HCT116 (cell line): ENCODE measurements around the gene SSRP1. TPM values are rescaled to one million over a fixed set of nuclear protein-coding genes. Genes with fewer than 3 reads are reported as not detected.

Source experiments
- ATAC-seq: fragments of 200-7000 bp; cut with Tn5 transposase; 2 replicates; pipeline ENCODE4 v1.9.1; 2020; ENCODE audit warnings: mild to moderate bottlenecking, moderate library complexity
- BruUV-seq: library from RNA; stranded (reverse); fragments of 400-500 nt; replicated peaks from 2 replicates; lab custom pipeline; 2021; lab: Mats Ljungman, UMichigan
- CTCF ChIA-PET: fragments of 300-600 bp; sonication (Branson Sonifier 250); formaldehyde crosslinking; loops from one replicate; lab custom pipeline; 2021; ENCODE audit warnings: antibody characterized with exemption; lab: Charles Lee
- POLR2A ChIA-PET: fragments of 300-600, 350-600 bp; sonication (Branson Sonifier 250); formaldehyde crosslinking; loops from one replicate; lab custom pipeline; 2021; ENCODE audit warnings: antibody characterized with exemption; lab: Charles Lee
- RAD21 ChIA-PET, 2 experiments: fragments of 300-600 bp; sonication (Branson Sonifier 250); formaldehyde crosslinking; loops; one replicate each; lab custom pipeline; 2023; ENCODE audit warnings: low total read pairs in 2 of 2; ENCODE audit not compliant: uncharacterized antibody in 2 of 2, unreplicated experiment in 2 of 2, low non-redundant PET in 1 of 2; lab: Charles Lee
- DNase-seq: peaks from one replicate; pipeline ENCODE4 v3.0.0-alpha.2; 2010; ENCODE audit warnings: low read depth, low spot score
- H2AFZ ChIP-seq: fragments of 200-600 bp; shearing (Covaris generic), sonication (generic); 2 replicates; pipeline ENCODE4 v1.6.1; 2017; ENCODE audit warnings: low read depth, mixed run types, mixed read lengths, antibody characterized with exemption, low read length; ENCODE audit not compliant: poor library complexity, severe bottlenecking
- H3K27ac ChIP-seq: 2 replicates; pipeline ENCODE4 v1.5.1; 2012; ENCODE audit warnings: low read depth, low read length
- H3K27me3 ChIP-seq: fragments of 200-600 bp; sonication (generic); 2 replicates; pipeline ENCODE4 v1.6.1; 2016; ENCODE audit warnings: mixed run types, low read length, mixed read lengths; ENCODE audit not compliant: insufficient read depth
- H3K36me3 ChIP-seq, 2 experiments: fragments of 200-500 bp in 1 of 2; fragments of 200-600 bp in 1 of 2; sonication (Bioruptor generic) in 1 of 2; sonication (generic) in 1 of 2; 2 replicates each; pipeline versions ENCODE4 v1.5.1 to v1.6.1; 2014 to 2016; ENCODE audit warnings: low read length in 2 of 2, inconsistent platforms in 1 of 2, mixed read lengths in 1 of 2, mixed run types in 1 of 2; ENCODE audit not compliant: insufficient read depth in 2 of 2, control insufficient read depth in 1 of 2
- H3K4me1 ChIP-seq, 2 experiments: fragments of 200-600 bp in 1 of 2; sonication (generic) in 1 of 2; 2 replicates each; pipeline versions ENCODE4 v1.5.1 to v1.6.1; 2012 to 2017; ENCODE audit warnings: low read length in 2 of 2, inconsistent platforms in 1 of 2, mild to moderate bottlenecking in 1 of 2, mixed read lengths in 1 of 2, mixed run types in 1 of 2, moderate library complexity in 1 of 2; ENCODE audit not compliant: insufficient read depth in 2 of 2, control insufficient read depth in 1 of 2
- H3K4me2 ChIP-seq: fragments of 200-600 bp; sonication (generic); 2 replicates; pipeline ENCODE4 v1.6.1; 2017; ENCODE audit warnings: mixed run types, low read length, mixed read lengths
- H3K4me3 ChIP-seq, 2 experiments: fragments of 200-600 bp in 1 of 2; sonication (generic) in 1 of 2; replicated peaks in 1 of 2; 2 replicates each; pipeline ENCODE4 v1.5.1; 2011 to 2016; ENCODE audit warnings: low read length in 2 of 2, control low read depth in 1 of 2, low read depth in 1 of 2, mild to moderate bottlenecking in 1 of 2, mixed read lengths in 1 of 2, mixed run types in 1 of 2
- H3K79me2 ChIP-seq: fragments of 200-600 bp; sonication (generic); 2 replicates; pipeline ENCODE4 v1.6.1; 2017; ENCODE audit warnings: mild to moderate bottlenecking, mixed run types, low read length, moderate library complexity, mixed read lengths; ENCODE audit not compliant: insufficient read depth
- H3K9ac ChIP-seq: fragments of 200-600 bp; sonication (generic); 2 replicates; pipeline ENCODE4 v1.6.1; 2016; ENCODE audit warnings: low read length, mixed read lengths
- H3K9me2 ChIP-seq: fragments of 200-600 bp; sonication (generic), shearing (Covaris generic); 2 replicates; pipeline ENCODE4 v1.6.1; 2017; ENCODE audit warnings: mixed run types, mild to moderate bottlenecking, moderate library complexity; ENCODE audit not compliant: insufficient read depth
- H3K9me3 ChIP-seq, 2 experiments: fragments of 200-500 bp in 1 of 2; fragments of 200-600 bp in 1 of 2; sonication (Bioruptor generic) in 1 of 2; sonication (generic) in 1 of 2; 2 replicates each; pipeline ENCODE4 v1.6.1; 2014 to 2017; ENCODE audit warnings: low read length in 2 of 2, mixed read lengths in 2 of 2, inconsistent platforms in 1 of 2, low read depth in 1 of 2, mild to moderate bottlenecking in 1 of 2, mixed run types in 1 of 2, moderate library complexity in 1 of 2; ENCODE audit not compliant: control insufficient read depth in 1 of 2, insufficient read depth in 1 of 2
- H4K20me1 ChIP-seq: fragments of 200-600 bp; sonication (generic), shearing (Covaris generic); 2 replicates; pipeline ENCODE4 v1.6.1; 2017; ENCODE audit warnings: mixed run types, mild to moderate bottlenecking, moderate library complexity; ENCODE audit not compliant: insufficient read depth
- CBX3 ChIP-seq: IDR thresholded peaks from 2 replicates; pipeline ENCODE4 v1.6.1; 2012; ENCODE audit warnings: low read depth
- CEBPB ChIP-seq: IDR thresholded peaks from 2 replicates; pipeline ENCODE4 v1.6.1; 2012; ENCODE audit warnings: low read depth
- FOSL1 ChIP-seq: IDR thresholded peaks from 2 replicates; pipeline ENCODE4 v1.6.1; 2012; ENCODE audit warnings: low read depth
- RAD21 ChIP-seq: IDR thresholded peaks from 2 replicates; pipeline ENCODE4 v1.6.1; 2012; ENCODE audit warnings: low read depth, mild to moderate bottlenecking
- REST ChIP-seq: IDR thresholded peaks from 2 replicates; pipeline ENCODE4 v1.6.1; 2012; ENCODE audit warnings: low read depth
- SIN3A ChIP-seq: IDR thresholded peaks from 2 replicates; pipeline ENCODE4 v1.6.1; 2012; ENCODE audit warnings: low read depth
- TCF7L2 ChIP-seq: IDR thresholded peaks from 2 replicates; pipeline ENCODE4 v1.7.0; 2011; ENCODE audit warnings: borderline replicate concordance, inconsistent platforms; ENCODE audit not compliant: insufficient read depth, insufficient read length; ENCODE audit errors: extremely low read depth
- ZNF274 ChIP-seq: fragments of 200-500 bp; sonication (Bioruptor generic); IDR thresholded peaks from 2 replicates; pipeline ENCODE4 v1.6.1; 2014; ENCODE audit warnings: mild to moderate bottlenecking, low read depth, low read length, inconsistent platforms
- intact Hi-C: fragments of 100-400 bp; cut with micrococcal nuclease; formaldehyde crosslinking; loops from 2 replicates; pipeline ENCODE4 v1.10.0; 2022
- total RNA-seq: library from RNA; stranded (reverse); gene quantifications from one replicate; pipeline ENCODE4 v1.2.1, GENCODE V29; 2021; ENCODE audit not compliant: unreplicated experiment
- TF ChIP-seq, protein P1 (sequence below): IDR thresholded peaks from 2 replicates; pipeline ENCODE4 v1.6.1; 2011; ENCODE audit warnings: mild to moderate bottlenecking, low read length, moderate library complexity; ENCODE audit not compliant: insufficient replicate concordance; ENCODE audit errors: extremely low read depth
- TF ChIP-seq, protein P2 (sequence below), 3 experiments: fragments of 200-600 bp in 1 of 3; sonication (generic) in 1 of 3; IDR thresholded peaks in 2 of 3; conservative IDR thresholded peaks in 1 of 3; 2 replicates each; pipeline ENCODE4 v1.5.1; 2012 to 2017; ENCODE audit warnings: low read depth in 2 of 3, low read length in 2 of 3, antibody characterized with exemption in 1 of 3, borderline replicate concordance in 1 of 3, control low read depth in 1 of 3, mild to moderate bottlenecking in 1 of 3, mixed read lengths in 1 of 3, mixed run types in 1 of 3, moderate library complexity in 1 of 3; ENCODE audit not compliant: insufficient read depth in 1 of 3

The SSRP1 gene
- total RNA-seq, 1 experiment from 2014 or later: 260 TPM

GRCh38 chr11:57278721-57279095 lies 57.0 kb downstream of the SSRP1 start:
- POLR2A ChIA-PET: interaction anchor here (1.1 kb wide), 1 partner anchor 33 kb away, joined by 3 read pairs; no protein-coding TSS in a partner anchor
- H3K9ac ChIP-seq: peak overlapping the region; percentile 41; the same call in 1 of the 2 replicates
- no peaks in the 10 kb centered on the region for H3K9me3 ChIP-seq

More at GRCh38 chr11:57278721-57279095, 57.0 kb downstream of the SSRP1 start:
- TF ChIP-seq, protein P1, sequence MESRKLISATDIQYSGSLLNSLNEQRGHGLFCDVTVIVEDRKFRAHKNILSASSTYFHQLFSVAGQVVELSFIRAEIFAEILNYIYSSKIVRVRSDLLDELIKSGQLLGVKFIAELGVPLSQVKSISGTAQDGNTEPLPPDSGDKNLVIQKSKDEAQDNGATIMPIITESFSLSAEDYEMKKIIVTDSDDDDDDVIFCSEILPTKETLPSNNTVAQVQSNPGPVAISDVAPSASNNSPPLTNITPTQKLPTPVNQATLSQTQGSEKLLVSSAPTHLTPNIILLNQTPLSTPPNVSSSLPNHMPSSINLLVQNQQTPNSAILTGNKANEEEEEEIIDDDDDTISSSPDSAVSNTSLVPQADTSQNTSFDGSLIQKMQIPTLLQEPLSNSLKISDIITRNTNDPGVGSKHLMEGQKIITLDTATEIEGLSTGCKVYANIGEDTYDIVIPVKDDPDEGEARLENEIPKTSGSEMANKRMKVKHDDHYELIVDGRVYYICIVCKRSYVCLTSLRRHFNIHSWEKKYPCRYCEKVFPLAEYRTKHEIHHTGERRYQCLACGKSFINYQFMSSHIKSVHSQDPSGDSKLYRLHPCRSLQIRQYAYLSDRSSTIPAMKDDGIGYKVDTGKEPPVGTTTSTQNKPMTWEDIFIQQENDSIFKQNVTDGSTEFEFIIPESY: no peak
- no peak for TF ChIP-seq CBX3
- no peak for TF ChIP-seq ZNF274
- TF ChIP-seq TCF7L2: no peak
- no peak for TF ChIP-seq FOSL1
- TF ChIP-seq RAD21: no peak
- no peak for TF ChIP-seq CEBPB
- no peak for TF ChIP-seq REST
- TF ChIP-seq SIN3A: no peak
- TF ChIP-seq, protein P2, sequence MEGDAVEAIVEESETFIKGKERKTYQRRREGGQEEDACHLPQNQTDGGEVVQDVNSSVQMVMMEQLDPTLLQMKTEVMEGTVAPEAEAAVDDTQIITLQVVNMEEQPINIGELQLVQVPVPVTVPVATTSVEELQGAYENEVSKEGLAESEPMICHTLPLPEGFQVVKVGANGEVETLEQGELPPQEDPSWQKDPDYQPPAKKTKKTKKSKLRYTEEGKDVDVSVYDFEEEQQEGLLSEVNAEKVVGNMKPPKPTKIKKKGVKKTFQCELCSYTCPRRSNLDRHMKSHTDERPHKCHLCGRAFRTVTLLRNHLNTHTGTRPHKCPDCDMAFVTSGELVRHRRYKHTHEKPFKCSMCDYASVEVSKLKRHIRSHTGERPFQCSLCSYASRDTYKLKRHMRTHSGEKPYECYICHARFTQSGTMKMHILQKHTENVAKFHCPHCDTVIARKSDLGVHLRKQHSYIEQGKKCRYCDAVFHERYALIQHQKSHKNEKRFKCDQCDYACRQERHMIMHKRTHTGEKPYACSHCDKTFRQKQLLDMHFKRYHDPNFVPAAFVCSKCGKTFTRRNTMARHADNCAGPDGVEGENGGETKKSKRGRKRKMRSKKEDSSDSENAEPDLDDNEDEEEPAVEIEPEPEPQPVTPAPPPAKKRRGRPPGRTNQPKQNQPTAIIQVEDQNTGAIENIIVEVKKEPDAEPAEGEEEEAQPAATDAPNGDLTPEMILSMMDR (IDR thresholded peaks at IDR 0.05 in 2 of 3, conservative IDR thresholded peaks at IDR 0.05 in 1 of 3; ENCODE audit: borderline replicate concordance in 1 of 3, insufficient read depth in 1 of 3, low read depth in 2 of 3, low read length in 2 of 3): no peak
- no peaks in the 10 kb centered on the region for H3K79me2 ChIP-seq
- peak overlapping the region; percentile 92; the same call in 1 of the 2 replicates for H3K4me2 ChIP-seq
- peaks cover 9 to 15% of the 10 kb centered on the region in 2 experiments for H3K4me1 ChIP-seq
- ATAC-seq: no peak
- peak overlapping the region; percentile 4; the same call in 1 of the 2 replicates for H3K27ac ChIP-seq
- H2AFZ ChIP-seq: peak overlapping the region; percentile 100
- no TSS peak for BruUV-seq
- CTCF ChIA-PET: interaction anchor here (1.4 to 1.5 kb wide), 2 partner anchors 9 to 29 kb away, joined by 3 to 5 read pairs; no protein-coding TSS in a partner anchor
- no peaks in the 10 kb centered on the region for H3K27me3 ChIP-seq
- no peaks in the 10 kb centered on the region for H4K20me1 ChIP-seq
- H3K9me2 ChIP-seq: no peaks in the 10 kb centered on the region
- no peak for DNase-seq
- intact Hi-C loops: no loop called here
- RAD21 ChIA-PET: no interaction called here
- H3K4me3 ChIP-seq: no peak overlapping the region
- H3K36me3 ChIP-seq: no peaks in the 10 kb centered on the region
